Measurements from ENCODE around the gene TBC1D22A. TPM values are rescaled to one million over a fixed set of nuclear protein-coding genes. Genes with fewer than 3 reads are reported as not detected.
A peak's percentile ranks its signal among the peaks of the same experiment; 100 is the strongest.

TBC1D22A gene
- total RNA-seq, 2 donors from 2014 or later: 21.0 to 27.9 TPM

GRCh38 chr22:46937939-46938338 lies 175.5 kb downstream of the TBC1D22A start:
- Mint-ChIP-seq H3K27ac (no peak overlapping the region), H3K4me1 (peaks cover 5% of the 10 kb centered on the region), H3K4me3 (no peak overlapping the region), H3K27me3 (ENCODE audit: insufficient read depth) (no peaks in the 10 kb centered on the region), H3K9me3 (no peaks in the 10 kb centered on the region), H3K36me3 (ENCODE audit: low read depth) (peaks cover 12% of the 10 kb centered on the region)
- Histone ChIP-seq H3K4me1 (ENCODE audit: control insufficient read depth, insufficient read depth, low read length) (no peaks in the 10 kb centered on the region), H3K9ac (ENCODE audit: extremely low read depth, low read length, poor library complexity, severe bottlenecking) (no peak overlapping the region), H3K9me3 (ENCODE audit: control insufficient read depth, low read length) (no peaks in the 10 kb centered on the region), H3K27me3 (ENCODE audit: control insufficient read depth, insufficient read depth, low read length, poor library complexity, severe bottlenecking) (no peaks in the 10 kb centered on the region), H3K36me3 (ENCODE audit: control insufficient read depth, insufficient read depth, low read length) (peaks cover 8% of the 10 kb centered on the region), H3K4me3 (ENCODE audit: low read length) (no peak overlapping the region), H3K27ac (ENCODE audit: low read depth, low read length) (no peak overlapping the region)
- DNase-seq: no peak
- no peak for TF ChIP-seq CTCF (conservative IDR thresholded peaks at IDR 0.05)
- 95 to 97% methylated on average over 5 to 7 of the region's 7 CpGs for WGBS, 2 experiments (ENCODE audit: insufficient coverage in 1 of 2, insufficient read length in 1 of 2)

- Mint-ChIP-seq H3K4me1 (no peaks in the 10 kb centered on the region), H3K27ac (no peak overlapping the region), H3K9me3 (peaks cover 4% of the 10 kb centered on the region), H3K36me3 (ENCODE audit: low read depth) (peaks cover 18% of the 10 kb centered on the region), H3K4me3 (no peak overlapping the region), H3K27me3 (ENCODE audit: insufficient read depth) (no peaks in the 10 kb centered on the region)
- no peak overlapping the region for H3K9ac ChIP-seq (ENCODE audit: extremely low read depth, low read length, poor library complexity, severe bottlenecking)
- no peaks in the 10 kb centered on the region for H3K9me3 ChIP-seq (ENCODE audit: control insufficient read depth, low read length)
- WGBS, 2 experiments (ENCODE audit: insufficient coverage in 1 of 2, insufficient read length in 1 of 2): 92% methylated on average over 19 to 21 of the region's 21 CpGs
- peaks cover 12% of the 10 kb centered on the region for H3K36me3 ChIP-seq (ENCODE audit: control insufficient read depth, insufficient read depth, low read length)
- H3K4me1 ChIP-seq (ENCODE audit: control insufficient read depth, insufficient read depth, low read length): no peaks in the 10 kb centered on the region
- DNase-seq: no peak
- H3K27me3 ChIP-seq (ENCODE audit: control insufficient read depth, insufficient read depth, low read length, poor library complexity, severe bottlenecking): no peaks in the 10 kb centered on the region
- peak overlapping the region; percentile 32 for H3K27ac ChIP-seq (ENCODE audit: low read depth, low read length)
- no peak for TF ChIP-seq CTCF (conservative IDR thresholded peaks at IDR 0.05)
- H3K4me3 ChIP-seq (ENCODE audit: low read length): no peak overlapping the region
Measured at GRCh38 chr22:46941968-46942798, 179.7 kb downstream of the TBC1D22A start.

GRCh38 chr22:46942799-46943785 lies 180.6 kb downstream of the TBC1D22A start:
- peaks cover 4% of the 10 kb centered on the region for H3K9me3 Mint-ChIP-seq
- no peak for DNase-seq
- TF ChIP-seq CTCF (conservative IDR thresholded peaks at IDR 0.05): no peak
- WGBS, 2 experiments (ENCODE audit: insufficient coverage in 1 of 2, insufficient read length in 1 of 2): 96 to 97% methylated on average over 15 to 22 of the region's 22 CpGs
- peaks cover 6% of the 10 kb centered on the region for H3K4me1 Mint-ChIP-seq
- H3K27me3 ChIP-seq (ENCODE audit: control insufficient read depth, insufficient read depth, low read length, poor library complexity, severe bottlenecking): no peaks in the 10 kb centered on the region
- H3K4me1 ChIP-seq (ENCODE audit: control insufficient read depth, insufficient read depth, low read length): no peaks in the 10 kb centered on the region
- H3K9me3 ChIP-seq (ENCODE audit: control insufficient read depth, low read length): no peaks in the 10 kb centered on the region
- no peak overlapping the region for H3K4me3 ChIP-seq (ENCODE audit: low read length)
- no peak overlapping the region for H3K27ac ChIP-seq (ENCODE audit: low read depth, low read length)
- no peak overlapping the region for H3K27ac Mint-ChIP-seq
- H3K36me3 Mint-ChIP-seq (ENCODE audit: low read depth): peaks cover 18% of the 10 kb centered on the region
- no peaks in the 10 kb centered on the region for H3K27me3 Mint-ChIP-seq (ENCODE audit: insufficient read depth)
- H3K4me3 Mint-ChIP-seq: no peak overlapping the region
- peaks cover 12% of the 10 kb centered on the region for H3K36me3 ChIP-seq (ENCODE audit: control insufficient read depth, insufficient read depth, low read length)
- H3K9ac ChIP-seq (ENCODE audit: extremely low read depth, low read length, poor library complexity, severe bottlenecking): no peak overlapping the region

All from endodermal cell (in vitro differentiated cells).